Stimulated activated CD8-positive, alpha-beta memory T cell treated with anti-CD3 and anti-CD28 coated beads, Interleukin-12 subunit alpha, Interleukin-12 subunit beta, amount 100 ng/mL, for 4 hours (primary cell): ENCODE data around the gene PUDP.
"Not testable (repeated sequence)": the region's sequence is repeated elsewhere in the genome, so short reads cannot be mapped to it uniquely, and the experiment has no call there.

Source experiments
- DNase-seq: peaks from one replicate; pipeline ENCODE4 v3.0.0-alpha.2; 2020; ENCODE audit warnings: low read depth

The PUDP gene

GRCh38 chrX:7072856-7073255 lies 75.1 kb downstream of the PUDP start:
- DNase-seq, result no peak

- no peak for DNase-seq
Measured at GRCh38 chrX:7071390-7071789, 76.6 kb downstream of the PUDP start.

DNA sequence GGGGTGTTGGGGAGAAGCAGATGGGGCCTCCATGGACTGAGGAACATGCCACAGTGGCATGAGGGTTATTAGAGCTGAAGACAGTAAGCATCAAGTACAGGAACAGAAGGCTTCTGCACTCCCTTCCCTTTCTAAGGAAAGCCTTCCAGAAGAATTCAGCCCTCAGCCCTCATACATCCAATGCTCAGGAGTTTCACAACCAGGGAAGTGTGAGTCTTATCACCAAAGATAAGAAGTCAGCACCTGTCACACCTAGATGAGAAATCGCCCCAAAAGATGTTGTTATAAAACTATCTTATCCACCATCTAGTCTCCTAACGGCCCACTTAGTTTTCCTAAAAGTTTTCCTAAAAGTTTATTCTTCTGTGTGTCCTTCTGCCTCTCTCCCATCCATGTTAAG lies 78.4 kb downstream of the PUDP start:
- DNase-seq, result no peak

DNA sequence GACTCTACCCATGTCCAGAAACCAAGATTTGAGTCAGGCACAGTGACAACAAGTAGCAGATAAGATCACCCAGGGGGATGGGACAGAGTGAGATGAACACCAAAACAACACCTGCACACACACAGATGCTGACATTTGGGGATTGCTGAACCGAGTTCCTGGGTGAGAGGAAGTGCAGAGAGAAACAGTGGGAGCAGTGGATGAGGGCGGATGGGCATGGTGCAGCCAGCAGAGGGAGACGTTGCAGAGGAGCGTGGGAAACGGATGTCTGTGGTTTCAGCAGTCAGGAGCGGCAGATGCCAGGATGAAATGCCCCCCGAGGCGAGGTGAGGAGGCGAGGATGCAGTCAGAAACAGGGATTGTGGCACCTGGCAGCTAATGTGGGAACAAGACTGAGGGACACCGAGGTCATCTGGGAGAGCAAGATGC lies 79.0 kb downstream of the PUDP start:
- no peak for DNase-seq

GRCh38 chrX:7067256-7067655 lies 80.7 kb downstream of the PUDP start:
- DNase-seq, result no peak

GRCh38 chrX:7065473-7065872 lies 82.5 kb downstream of the PUDP start:
- no peak for DNase-seq

DNA sequence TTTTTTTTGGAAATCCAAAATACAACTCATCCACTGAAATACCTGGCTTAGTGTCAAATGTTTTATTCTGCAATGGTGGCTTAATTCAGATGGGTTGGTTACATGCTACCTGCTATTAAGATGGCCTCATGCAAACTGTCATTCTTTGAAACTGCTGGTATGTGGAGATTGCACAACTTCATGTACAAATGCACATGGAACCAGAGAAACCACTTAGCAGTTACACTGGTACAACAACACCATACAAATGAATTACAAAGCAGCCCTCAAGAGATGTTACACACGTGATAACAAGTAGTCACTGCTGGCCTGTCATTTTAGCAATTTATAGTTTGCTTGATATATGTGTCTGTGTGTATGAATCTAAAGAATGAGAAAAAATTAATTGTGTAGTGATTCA lies 85.0 kb downstream of the PUDP start:
- DNase-seq, result no peak

DNA sequence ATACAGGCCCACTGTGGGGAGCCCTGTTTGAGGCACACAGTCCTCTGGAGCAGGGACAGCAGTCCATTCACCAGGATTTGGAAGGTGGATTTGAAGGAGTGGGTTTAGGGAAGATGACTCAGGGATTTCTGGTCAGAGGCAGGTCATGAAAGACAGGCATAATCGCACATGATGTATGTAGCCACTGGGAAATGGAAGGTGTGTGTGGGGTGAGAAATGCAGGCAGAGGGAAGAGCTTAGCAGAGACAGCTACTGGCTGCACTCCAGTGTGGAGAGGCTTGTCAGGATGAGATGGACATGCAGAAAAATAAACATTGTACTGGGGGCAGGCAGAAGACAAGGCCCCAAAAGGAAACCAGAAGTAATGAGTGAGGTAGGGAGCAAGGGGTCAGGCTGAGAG lies 85.7 kb downstream of the PUDP start:
- DNase-seq, result no peak

GRCh38 chrX:7061429-7061828 lies 86.5 kb downstream of the PUDP start:
- DNase-seq, result no peak

GRCh38 chrX:7060444-7060843 lies 87.5 kb downstream of the PUDP start:
- no peak for DNase-seq

DNA sequence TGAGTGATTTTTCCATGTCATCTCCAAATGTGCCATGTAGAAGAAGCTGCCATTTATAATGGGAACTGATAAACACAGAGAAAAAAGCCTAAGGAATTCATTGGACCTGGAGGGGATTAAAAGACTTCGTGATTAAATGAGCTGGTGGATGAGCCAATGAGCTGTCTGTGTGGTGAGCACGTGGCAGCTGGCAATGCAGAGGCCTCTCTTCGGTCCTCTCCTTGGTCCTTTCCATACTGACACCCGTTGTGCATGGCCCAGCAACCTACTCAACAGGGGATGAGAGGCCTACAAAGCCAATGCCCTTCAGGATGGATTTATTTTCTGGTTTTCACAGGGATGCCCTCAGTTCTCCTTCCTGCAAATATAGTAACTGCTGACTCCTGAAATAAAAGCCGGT lies 88.1 kb downstream of the PUDP start:
- no peak for DNase-seq

DNA sequence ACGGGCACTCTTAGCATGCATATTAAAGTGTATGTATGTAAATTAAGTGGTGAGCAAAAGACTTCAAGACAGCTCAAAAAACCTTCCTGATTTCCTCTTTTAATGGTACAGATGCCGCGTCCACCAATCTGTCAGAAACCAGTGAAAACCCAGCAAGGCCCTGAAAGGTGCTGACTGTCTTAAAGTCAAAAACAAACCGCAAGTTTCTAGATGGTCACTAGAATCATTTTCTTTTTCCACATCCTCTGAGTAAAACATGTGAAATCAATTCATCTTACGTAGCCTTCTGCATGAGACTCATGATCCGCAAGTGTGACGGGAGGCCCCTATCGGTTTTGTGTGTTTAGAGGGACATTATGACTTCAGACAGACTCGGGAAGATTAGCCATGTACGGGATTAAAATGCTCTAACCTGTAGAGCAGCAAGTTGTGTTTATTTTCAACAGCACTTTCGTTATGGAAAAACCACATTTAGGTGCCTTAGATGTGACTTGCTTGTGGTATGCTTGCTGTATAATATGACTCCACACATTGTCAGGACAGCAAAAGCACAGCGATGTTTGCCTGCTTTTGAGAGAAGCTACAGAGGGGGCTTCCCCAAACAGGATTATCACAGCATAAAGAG lies 88.6 kb downstream of the PUDP start:
- no peak for DNase-seq

DNA sequence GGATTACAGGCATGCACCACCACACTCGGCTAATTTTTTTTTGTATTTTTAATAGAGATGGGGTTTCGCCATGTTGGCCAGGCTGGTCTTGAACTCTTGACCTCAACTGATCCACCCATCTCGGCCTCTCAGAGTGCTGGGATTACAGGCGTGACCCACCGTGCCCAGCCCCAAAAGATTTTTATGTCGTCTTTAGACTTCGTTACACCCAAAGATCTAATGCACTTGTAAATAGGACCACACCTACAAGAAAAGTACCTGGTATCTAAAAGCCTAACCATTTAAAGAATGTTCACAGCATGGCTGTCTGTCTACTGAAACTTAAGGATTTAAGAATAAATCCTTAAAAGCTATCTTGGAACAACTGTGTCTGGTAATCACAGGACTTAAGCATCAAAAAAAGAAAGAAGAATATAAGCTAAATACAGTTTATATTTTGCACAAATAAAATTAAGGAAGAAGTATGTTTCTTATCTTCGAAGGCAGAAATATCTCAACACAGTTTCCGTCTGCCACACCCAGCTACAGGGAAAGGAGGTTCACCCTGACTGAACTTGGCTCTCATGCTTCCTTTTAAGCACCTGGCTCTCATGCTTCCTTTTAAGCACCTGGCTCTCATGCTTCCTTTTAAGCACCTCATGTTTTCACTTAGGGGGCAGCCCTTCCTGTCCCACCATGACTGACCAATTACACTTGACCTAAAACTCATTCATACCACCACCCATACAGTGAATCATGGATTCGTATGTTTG lies 92.4 kb downstream of the PUDP start:
- no peak for DNase-seq

DNA sequence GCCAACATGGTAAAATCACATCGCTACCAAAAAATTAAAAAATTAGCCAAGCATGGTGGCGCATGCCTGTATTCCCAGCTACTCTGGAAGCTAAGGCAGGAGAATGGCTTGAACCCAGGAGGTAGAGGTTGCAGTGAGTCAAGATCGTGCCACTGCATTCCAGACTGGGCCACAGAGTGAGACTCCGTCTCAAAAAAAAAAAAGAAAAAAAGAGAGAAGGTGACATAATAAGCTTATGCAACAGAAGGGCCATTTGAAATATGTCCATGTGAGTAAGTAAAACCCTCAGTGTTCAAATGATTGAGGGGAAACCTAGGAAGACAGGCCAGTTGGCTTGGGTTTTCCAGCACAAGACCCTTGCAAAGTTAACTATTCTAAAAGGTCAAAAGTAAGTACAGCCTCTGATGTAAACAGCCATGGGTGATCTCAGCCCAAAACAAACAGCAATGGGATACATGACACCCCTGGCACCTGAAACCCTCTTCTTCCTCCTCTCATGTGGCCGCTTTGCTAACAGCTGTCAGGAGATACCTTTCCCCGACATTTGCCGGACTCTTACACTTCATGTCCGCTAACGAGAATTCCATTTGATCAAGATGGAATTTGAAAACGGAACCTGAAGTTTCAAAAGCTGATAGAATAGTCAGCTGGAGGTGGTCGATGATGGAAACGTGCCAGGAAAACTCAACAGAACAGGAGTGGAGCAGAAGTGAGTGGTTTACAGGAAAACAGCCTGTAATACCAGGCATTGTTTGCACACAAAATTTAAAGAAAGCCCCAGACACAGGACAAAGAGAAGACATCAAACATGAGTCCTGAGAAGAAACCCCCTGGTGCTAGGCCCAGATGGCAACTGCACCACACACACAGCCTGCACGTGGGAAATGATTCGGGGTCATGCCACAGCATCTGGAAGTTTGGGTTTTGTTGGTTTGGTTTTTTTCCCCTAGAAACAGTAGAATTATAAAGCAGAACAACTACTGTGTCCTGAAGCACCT lies 93.4 kb downstream of the PUDP start:
- DNase-seq, result no peak

- DNase-seq, result no peak
Measured at GRCh38 chrX:7052541-7052940, 95.4 kb downstream of the PUDP start.

- no peak for DNase-seq
Measured at GRCh38 chrX:7050271-7050670, 97.7 kb downstream of the PUDP start.

DNA sequence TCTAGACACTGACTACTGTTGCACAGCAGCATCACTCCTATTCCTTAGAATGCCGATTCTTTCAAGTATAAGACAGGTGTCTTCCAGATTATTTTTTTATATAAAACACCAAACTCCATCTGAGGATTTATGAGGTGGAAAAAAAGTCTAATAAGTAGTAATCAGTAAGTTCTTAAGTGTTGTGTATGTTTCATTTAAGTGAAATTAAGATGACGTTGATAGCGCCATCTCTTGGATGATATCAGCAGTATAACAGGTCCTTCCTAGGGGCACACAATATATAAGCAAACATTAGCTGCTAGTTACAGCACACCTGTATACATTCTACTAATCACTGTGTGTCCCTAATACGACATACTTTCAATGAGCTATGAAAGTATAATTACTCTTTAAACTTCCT lies 100.0 kb downstream of the PUDP start:
- DNase-seq, result no peak

DNA sequence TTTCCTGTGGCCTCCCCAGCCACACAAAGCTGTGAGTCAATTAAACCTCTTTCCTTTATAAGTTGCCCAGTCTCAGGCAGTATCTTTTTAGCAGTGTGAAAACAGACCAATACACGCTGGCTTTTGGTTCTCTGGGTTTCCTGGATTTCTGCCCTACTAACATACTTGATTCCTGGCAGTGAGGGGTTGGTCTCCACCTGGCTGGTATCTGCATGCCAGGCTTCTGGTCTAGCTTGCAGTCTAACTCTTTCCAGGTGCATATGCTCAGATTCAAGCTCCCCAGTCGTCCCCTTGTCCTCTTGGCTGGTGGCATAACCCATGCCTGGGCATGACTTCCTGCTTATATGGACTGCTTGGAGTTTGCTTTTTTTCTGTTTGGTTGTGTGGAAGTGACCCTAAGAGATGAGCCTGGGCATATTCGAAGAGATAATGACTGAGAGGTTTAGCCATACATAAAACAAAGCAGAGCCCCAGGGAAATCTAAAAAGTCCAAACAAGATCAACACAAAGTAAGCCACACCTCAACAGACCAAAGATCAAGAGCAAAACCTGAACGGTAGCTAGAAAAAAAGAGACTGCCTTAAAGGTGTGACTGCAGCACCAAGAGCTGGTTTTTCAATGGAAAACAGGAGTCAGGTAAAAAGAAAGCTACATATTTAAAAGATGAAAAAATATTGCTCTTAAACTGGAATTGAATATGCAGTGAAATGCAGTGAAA lies 102.6 kb downstream of the PUDP start:
- DNase-seq, result no peak

- not testable (repeated sequence) for DNase-seq
Measured at GRCh38 chrX:7043796-7044433, 104.0 kb downstream of the PUDP start.

DNA sequence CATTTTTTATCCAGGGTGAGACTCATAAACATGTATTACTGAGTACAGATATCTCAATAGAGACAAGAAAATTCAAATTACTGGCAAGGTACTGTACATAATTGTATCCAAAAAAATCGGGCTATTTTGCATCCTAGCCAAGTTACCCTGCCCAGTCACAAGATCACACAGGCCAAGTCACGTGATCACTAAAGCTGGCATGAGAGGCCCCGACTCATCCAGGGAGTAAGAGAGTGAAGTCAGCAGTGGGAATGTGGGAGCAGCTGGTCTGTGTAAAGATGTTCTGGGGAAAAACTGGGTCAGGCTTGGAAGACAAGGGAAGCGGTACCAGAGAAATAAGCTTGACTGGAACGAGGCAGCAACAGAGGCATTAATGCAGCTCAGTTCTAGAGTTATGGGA lies 119.7 kb downstream of the PUDP start:
- DNase-seq, result no peak

DNA sequence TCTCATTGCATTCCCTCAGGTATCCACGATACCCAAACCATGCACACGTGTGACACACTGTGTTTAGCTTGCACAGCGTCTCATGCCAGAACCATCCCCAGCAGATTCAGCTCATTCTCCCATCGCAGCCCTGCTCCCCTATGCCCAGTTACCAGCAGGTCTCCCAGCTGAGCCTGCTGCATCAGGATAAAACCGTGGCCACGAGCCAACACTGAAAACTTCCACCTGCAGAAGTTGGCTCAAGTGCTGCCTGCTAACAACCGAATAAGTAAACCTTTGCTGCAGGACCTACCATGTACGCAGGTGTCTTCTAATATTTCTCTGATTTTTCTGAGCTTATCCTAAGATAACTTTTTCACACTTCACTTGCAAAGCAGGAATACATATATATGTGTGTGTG lies 120.9 kb downstream of the PUDP start:
- no peak for DNase-seq

DNA sequence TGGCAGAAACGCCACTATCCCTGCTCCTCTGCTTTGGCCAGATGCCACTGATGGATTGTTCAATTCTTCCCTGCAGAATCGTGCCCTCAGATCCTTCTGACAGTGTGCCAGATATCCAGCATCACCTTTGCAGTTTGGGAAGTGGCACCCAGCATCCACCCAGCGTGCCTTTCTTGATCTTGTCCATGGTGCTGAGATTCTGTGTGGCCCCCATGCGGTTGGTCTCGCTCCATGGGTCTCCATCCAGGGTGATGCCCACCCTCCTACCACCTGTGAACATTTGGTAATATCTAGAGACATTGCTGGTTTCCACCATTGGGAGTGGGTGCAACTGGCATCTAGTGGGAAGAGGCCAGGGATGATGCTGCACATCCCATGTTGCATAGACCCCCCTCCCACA lies 121.6 kb downstream of the PUDP start:
- not testable (repeated sequence) for DNase-seq
